WTC11 (cell line): ENCODE measurements around the gene SMAP1. TPM values are rescaled to one million over a fixed set of nuclear protein-coding genes. Genes with fewer than 3 reads are reported as not detected.

Experiments
- ATAC-seq: fragments of 200-7000 bp; cut with Tn5 transposase; 2 replicates; pipeline ENCODE4 v1.10.0; 2021; ENCODE audit warnings: mild to moderate bottlenecking, moderate library complexity
- CTCF ChIA-PET: fragments of 300-600 bp; sonication (Branson Sonifier 250); formaldehyde crosslinking; loops from one replicate; lab custom pipeline; 2021; ENCODE audit warnings: antibody characterized with exemption; lab: Charles Lee
- POLR2A ChIA-PET: fragments of 350-600 bp; sonication (Branson Sonifier 250); formaldehyde crosslinking; loops from one replicate; lab custom pipeline; 2021; ENCODE audit warnings: antibody characterized with exemption; lab: Charles Lee
- DNase-seq: peaks from one replicate; pipeline ENCODE4 v3.0.0; 2021; ENCODE audit warnings: low spot score
- H3K27ac Mint-ChIP-seq: 2 replicates; pipeline ENCODE4 v1.8.0; 2021; ENCODE audit warnings: mixed read lengths
- H3K27me3 Mint-ChIP-seq: 2 replicates; pipeline ENCODE4 v1.8.0; 2021; ENCODE audit warnings: low read depth, mild to moderate bottlenecking, moderate library complexity, mixed read lengths
- H3K36me3 Mint-ChIP-seq: 2 replicates; pipeline ENCODE4 v1.8.0; 2021; ENCODE audit warnings: mixed read lengths
- H3K4me1 Mint-ChIP-seq: 2 replicates; pipeline ENCODE4 v1.8.0; 2022; ENCODE audit warnings: mixed read lengths
- H3K4me3 Mint-ChIP-seq: 2 replicates; pipeline ENCODE4 v1.8.0; 2021; ENCODE audit warnings: mild to moderate bottlenecking, moderate library complexity, mixed read lengths
- H3K9me3 Mint-ChIP-seq: 2 replicates; pipeline ENCODE4 v1.8.0; 2021; ENCODE audit warnings: mixed read lengths
- AFF4 ChIP-seq: sonication (generic); formaldehyde crosslinking; IDR thresholded peaks from 2 replicates; pipeline ENCODE4 v1.8.1; 2023; ENCODE audit warnings: mild to moderate bottlenecking, missing genetic modification reagents, borderline replicate concordance
- CBFB ChIP-seq: sonication (generic); formaldehyde crosslinking; IDR thresholded peaks from 2 replicates; pipeline ENCODE4 v1.8.1; 2022; ENCODE audit warnings: mild to moderate bottlenecking, low read depth, missing genetic modification reagents
- EMX1 ChIP-seq: fragments of 250-450 bp; sonication (Bioruptor Pico); IDR thresholded peaks from 2 replicates; pipeline ENCODE4 v1.8.0; 2021; ENCODE audit warnings: mild to moderate bottlenecking
- ERG ChIP-seq: fragments of 250-450 bp; sonication (Bioruptor Pico); IDR thresholded peaks from 2 replicates; pipeline ENCODE4 v1.8.0; 2021; ENCODE audit warnings: mild to moderate bottlenecking
- ESRRA ChIP-seq: sonication (generic); formaldehyde crosslinking; IDR thresholded peaks from 2 replicates; pipeline ENCODE4 v1.8.1; 2022; ENCODE audit warnings: mild to moderate bottlenecking, missing genetic modification reagents, borderline replicate concordance
- ETV6 ChIP-seq: sonication (generic); formaldehyde crosslinking; IDR thresholded peaks from 2 replicates; pipeline ENCODE4 v1.8.1; 2022; ENCODE audit warnings: mild to moderate bottlenecking, missing genetic modification reagents
- GRHL2 ChIP-seq: fragments of 250-450 bp; sonication (Bioruptor Pico); IDR thresholded peaks from 2 replicates; pipeline ENCODE4 v1.8.0; 2022; ENCODE audit warnings: mild to moderate bottlenecking, moderate library complexity; ENCODE audit not compliant: insufficient replicate concordance, severe bottlenecking
- IRF2 ChIP-seq: sonication (generic); formaldehyde crosslinking; IDR thresholded peaks from 2 replicates; pipeline ENCODE4 v1.8.0; 2022; ENCODE audit warnings: low read depth, missing genetic modification reagents, borderline replicate concordance
- JUN ChIP-seq: sonication (generic); formaldehyde crosslinking; IDR thresholded peaks from 2 replicates; pipeline ENCODE4 v1.8.0; 2023; ENCODE audit warnings: mild to moderate bottlenecking, missing genetic modification reagents
- MAX ChIP-seq: sonication (generic); formaldehyde crosslinking; IDR thresholded peaks from 2 replicates; pipeline ENCODE4 v1.8.0; 2022; ENCODE audit warnings: mild to moderate bottlenecking, missing genetic modification reagents
- NFYB ChIP-seq: sonication (generic); formaldehyde crosslinking; conservative IDR thresholded peaks from 2 replicates; pipeline ENCODE4 v1.8.0; 2022; ENCODE audit warnings: low read depth, missing genetic modification reagents
- NR2C2 ChIP-seq: sonication (generic); formaldehyde crosslinking; IDR thresholded peaks from 2 replicates; pipeline ENCODE4 v1.8.0; 2022; ENCODE audit warnings: mild to moderate bottlenecking, missing genetic modification reagents
- SOX15 ChIP-seq: fragments of 250-450 bp; sonication (Bioruptor Pico); IDR thresholded peaks from 2 replicates; pipeline ENCODE4 v1.9.0; 2021; ENCODE audit warnings: mild to moderate bottlenecking
- TEAD4 ChIP-seq: sonication (generic); formaldehyde crosslinking; IDR thresholded peaks from 2 replicates; pipeline ENCODE4 v1.8.0; 2022; ENCODE audit warnings: mild to moderate bottlenecking, missing genetic modification reagents
- TP53 ChIP-seq: sonication (generic); formaldehyde crosslinking; IDR thresholded peaks from 2 replicates; pipeline ENCODE4 v1.8.1; 2023; ENCODE audit warnings: mild to moderate bottlenecking, missing genetic modification reagents
- ZBTB21 ChIP-seq: sonication (generic); formaldehyde crosslinking; IDR thresholded peaks from 2 replicates; pipeline ENCODE4 v1.8.1; 2023; ENCODE audit warnings: mild to moderate bottlenecking, missing genetic modification reagents, borderline replicate concordance
- ZNF281 ChIP-seq: sonication (generic); formaldehyde crosslinking; IDR thresholded peaks from 2 replicates; pipeline ENCODE4 v1.8.0; 2023; ENCODE audit warnings: mild to moderate bottlenecking, missing genetic modification reagents
- ZNF317 ChIP-seq: sonication (generic); formaldehyde crosslinking; IDR thresholded peaks from 2 replicates; pipeline ENCODE4 v1.8.1; 2023; ENCODE audit warnings: low read depth, mild to moderate bottlenecking, moderate library complexity, missing genetic modification reagents, borderline replicate concordance
- ZNF396 ChIP-seq: fragments of 250-450 bp; sonication (Bioruptor Pico); IDR thresholded peaks from 2 replicates; pipeline ENCODE4 v1.8.0; 2021; ENCODE audit warnings: mild to moderate bottlenecking, moderate library complexity, borderline replicate concordance
- ZNF416 ChIP-seq: fragments of 250-450 bp; sonication (Bioruptor Pico); IDR thresholded peaks from 2 replicates; pipeline ENCODE4 v1.9.0; 2021; ENCODE audit warnings: mild to moderate bottlenecking, inconsistent platforms
- ZNF671 ChIP-seq: fragments of 250-450 bp; sonication (Bioruptor Pico); IDR thresholded peaks from 2 replicates; pipeline ENCODE4 v1.8.0; 2021; ENCODE audit warnings: mild to moderate bottlenecking
- total RNA-seq: library from RNA; stranded (reverse); gene quantifications from 3 replicates; pipeline ENCODE4 v1.2.3, GENCODE V29; 2021
- TF ChIP-seq, protein P1 (sequence below): sonication (generic); formaldehyde crosslinking; conservative IDR thresholded peaks from 2 replicates; pipeline ENCODE4 v1.8.1; 2023; ENCODE audit warnings: mild to moderate bottlenecking, low read depth, missing genetic modification reagents, moderate library complexity
- TF ChIP-seq, protein P2 (sequence below): sonication (generic); formaldehyde crosslinking; conservative IDR thresholded peaks from 2 replicates; pipeline ENCODE4 v1.8.1; 2022; ENCODE audit warnings: mild to moderate bottlenecking, missing genetic modification reagents

The SMAP1 gene
- total RNA-seq, 1 experiment from 2014 or later = 29.0 TPM

DNA sequence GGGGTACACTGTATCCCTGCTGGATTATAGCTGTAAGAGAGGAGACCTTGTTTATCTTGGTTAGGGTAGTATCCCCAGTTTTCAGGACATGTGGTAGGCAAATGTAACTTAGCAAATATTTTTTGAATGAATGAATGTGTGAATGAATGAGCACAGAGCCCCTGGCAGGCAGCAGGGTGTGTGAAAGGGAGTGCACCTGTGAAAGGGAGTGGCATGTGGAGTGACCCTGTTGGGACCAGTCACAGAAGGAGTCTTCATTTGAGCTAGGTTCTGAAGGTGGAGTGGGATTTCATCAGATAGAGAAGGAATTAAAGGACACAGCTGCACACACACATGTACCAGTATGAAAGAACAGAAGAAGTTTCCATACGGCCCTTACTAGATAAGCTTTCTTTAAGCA lies 4.9 kb downstream of the SMAP1 start:
- ChIA-PET POLR2A (interaction anchor here (0.5 kb wide), 1 partner anchor 222 kb away, joined by 3 read pairs; no protein-coding TSS in a partner anchor), CTCF (interaction anchor here (2.2 kb wide), 1 partner anchor 14 kb away, joined by 16 read pairs; no protein-coding TSS in a partner anchor)
- DNase-seq (no peak), ATAC-seq (no peak)
- Mint-ChIP-seq H3K9me3 (no peaks in the 10 kb centered on the region), H3K4me1 (peaks cover 39% of the 10 kb centered on the region), H3K36me3 (no peaks in the 10 kb centered on the region), H3K27me3 (no peaks in the 10 kb centered on the region), H3K4me3 (no peak overlapping the region), H3K27ac (peak overlapping the region; percentile 42)
- TF ChIP-seq AFF4 (CRISPR knock-in tag) (no peak), CBFB (CRISPR knock-in tag) (no peak), TEAD4 (CRISPR knock-in tag) (no peak), ETV6 (no peak), JUN (CRISPR knock-in tag) (no peak), ZNF416 (CRISPR knock-in tag) (no peak), TP53 (CRISPR knock-in tag) (no peak), NR2C2 (CRISPR knock-in tag) (no peak), SOX15 (no peak), ZBTB21 (CRISPR knock-in tag) (no peak), ESRRA (no peak), GRHL2 (no peak)
- TF ChIP-seq, protein P1, sequence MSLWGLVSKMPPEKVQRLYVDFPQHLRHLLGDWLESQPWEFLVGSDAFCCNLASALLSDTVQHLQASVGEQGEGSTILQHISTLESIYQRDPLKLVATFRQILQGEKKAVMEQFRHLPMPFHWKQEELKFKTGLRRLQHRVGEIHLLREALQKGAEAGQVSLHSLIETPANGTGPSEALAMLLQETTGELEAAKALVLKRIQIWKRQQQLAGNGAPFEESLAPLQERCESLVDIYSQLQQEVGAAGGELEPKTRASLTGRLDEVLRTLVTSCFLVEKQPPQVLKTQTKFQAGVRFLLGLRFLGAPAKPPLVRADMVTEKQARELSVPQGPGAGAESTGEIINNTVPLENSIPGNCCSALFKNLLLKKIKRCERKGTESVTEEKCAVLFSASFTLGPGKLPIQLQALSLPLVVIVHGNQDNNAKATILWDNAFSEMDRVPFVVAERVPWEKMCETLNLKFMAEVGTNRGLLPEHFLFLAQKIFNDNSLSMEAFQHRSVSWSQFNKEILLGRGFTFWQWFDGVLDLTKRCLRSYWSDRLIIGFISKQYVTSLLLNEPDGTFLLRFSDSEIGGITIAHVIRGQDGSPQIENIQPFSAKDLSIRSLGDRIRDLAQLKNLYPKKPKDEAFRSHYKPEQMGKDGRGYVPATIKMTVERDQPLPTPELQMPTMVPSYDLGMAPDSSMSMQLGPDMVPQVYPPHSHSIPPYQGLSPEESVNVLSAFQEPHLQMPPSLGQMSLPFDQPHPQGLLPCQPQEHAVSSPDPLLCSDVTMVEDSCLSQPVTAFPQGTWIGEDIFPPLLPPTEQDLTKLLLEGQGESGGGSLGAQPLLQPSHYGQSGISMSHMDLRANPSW (CRISPR knock-in tag) = no peak

DNA sequence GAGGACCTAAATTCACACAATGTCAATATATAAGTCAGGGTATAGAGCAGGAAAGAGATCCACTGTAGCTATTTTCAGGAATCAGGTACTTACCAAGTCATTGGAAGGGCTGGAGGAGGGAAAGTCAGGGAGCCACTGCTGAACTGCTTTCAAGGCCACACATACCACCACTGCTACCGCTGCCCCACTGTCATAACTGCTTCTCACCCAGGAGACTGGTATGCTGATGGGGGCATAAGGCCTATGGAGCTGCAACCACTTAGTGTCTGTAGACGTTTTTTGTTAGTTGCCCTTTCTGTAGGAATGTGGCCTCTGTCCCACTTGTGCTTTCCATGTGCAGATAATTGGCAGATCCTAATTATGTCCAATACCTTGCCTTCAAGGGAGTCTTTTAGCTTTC lies 5.4 kb downstream of the SMAP1 start:
- no peak overlapping the region for H3K4me3 Mint-ChIP-seq
- peaks cover 39% of the 10 kb centered on the region for H3K4me1 Mint-ChIP-seq
- peaks cover under 1% of the 10 kb centered on the region; the same call in 1 of the 2 replicates for H3K9me3 Mint-ChIP-seq
- ATAC-seq (peak; percentile 5; the same call in 1 of the 2 replicates), DNase-seq (no peak)
- POLR2A ChIA-PET = interaction anchor here (0.5 kb wide), 1 partner anchor 222 kb away, joined by 3 read pairs; no protein-coding TSS in a partner anchor
- no peaks in the 10 kb centered on the region for H3K36me3 Mint-ChIP-seq
- CTCF ChIA-PET = interaction anchor here (2.2 kb wide), 1 partner anchor 14 kb away, joined by 16 read pairs; no protein-coding TSS in a partner anchor
- H3K27me3 Mint-ChIP-seq = no peaks in the 10 kb centered on the region
- peak overlapping the region; percentile 42 for H3K27ac Mint-ChIP-seq
- no peak for TF ChIP-seq ZNF317 (CRISPR knock-in tag)
- no peak for TF ChIP-seq NR2C2 (CRISPR knock-in tag)
- no peak for TF ChIP-seq CBFB (CRISPR knock-in tag)
- TF ChIP-seq ERG = no peak
- no peak for TF ChIP-seq ZNF416 (CRISPR knock-in tag)
- TF ChIP-seq JUN (CRISPR knock-in tag) = no peak
- no peak for TF ChIP-seq NFYB (CRISPR knock-in tag)
- TF ChIP-seq IRF2 (CRISPR knock-in tag) = no peak
- TF ChIP-seq SOX15 = no peak
- TF ChIP-seq MAX (CRISPR knock-in tag) = no peak
- no peak for TF ChIP-seq EMX1 (CRISPR knock-in tag)
- TF ChIP-seq ETV6 = no peak
- no peak for TF ChIP-seq TP53 (CRISPR knock-in tag)
- TF ChIP-seq, protein P2, sequence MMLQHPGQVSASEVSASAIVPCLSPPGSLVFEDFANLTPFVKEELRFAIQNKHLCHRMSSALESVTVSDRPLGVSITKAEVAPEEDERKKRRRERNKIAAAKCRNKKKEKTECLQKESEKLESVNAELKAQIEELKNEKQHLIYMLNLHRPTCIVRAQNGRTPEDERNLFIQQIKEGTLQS (CRISPR knock-in tag) = no peak
- no peak for TF ChIP-seq ZNF396 (CRISPR knock-in tag)
- no peak for TF ChIP-seq ZNF281 (CRISPR knock-in tag)
- TF ChIP-seq ZNF671 (CRISPR knock-in tag) = no peak
